Activated CD8-positive, alpha-beta memory T cell treated with anti-CD3 and anti-CD28 coated beads, Interleukin-2, amount 50 U/mL, for 24 hours (primary cell): ENCODE results near the gene RAB3D.
"Not testable (repeated sequence)": the region's sequence is repeated elsewhere in the genome, so short reads cannot be mapped to it uniquely, and the experiment has no call there.

ENCODE experiments used
- DNase-seq: peaks from one replicate; pipeline ENCODE4 v3.0.0-alpha.2; 2020; ENCODE audit errors: extremely low read depth

Gene RAB3D

GRCh38 chr19:11367528-11367927 lies 28.1 kb upstream of the RAB3D start:
- no peak for DNase-seq

GRCh38 chr19:11365557-11366117 lies 26.2 kb upstream of the RAB3D start:
- no peak for DNase-seq

- no peak for DNase-seq
Observed at GRCh38 chr19:11364935-11365334, 25.5 kb upstream of the RAB3D start.

GRCh38 chr19:11364296-11364904 lies 24.9 kb upstream of the RAB3D start:
- no peak for DNase-seq

GRCh38 chr19:11363881-11364280 lies 24.4 kb upstream of the RAB3D start:
- DNase-seq, result no peak

- DNase-seq, result no peak
Observed at GRCh38 chr19:11361771-11362731, 22.6 kb upstream of the RAB3D start.

- no peak for DNase-seq
Observed at GRCh38 chr19:11361037-11361770, 21.7 kb upstream of the RAB3D start.

- no peak for DNase-seq
Observed at GRCh38 chr19:11359421-11359820, 20.0 kb upstream of the RAB3D start.

- DNase-seq, result no peak
Observed at GRCh38 chr19:11356676-11357550, 17.5 kb upstream of the RAB3D start.

GRCh38 chr19:11356074-11356397 lies 16.6 kb upstream of the RAB3D start:
- DNase-seq, result no peak

- peak; percentile 53 for DNase-seq
Observed at GRCh38 chr19:11355160-11356073, 16.0 kb upstream of the RAB3D start, which contains the start of gene PLPPR2. PLPPR2 (plus strand) TSS chr19:11355432; CDS start chr19:11357674, 2,242 bp downstream.

- not testable (repeated sequence) for DNase-seq
Observed at GRCh38 chr19:11354102-11354501, 14.6 kb upstream of the RAB3D start.

GRCh38 chr19:11349171-11349570 lies 9.7 kb upstream of the RAB3D start:
- DNase-seq, result no peak

- no peak for DNase-seq
Observed at GRCh38 chr19:11347546-11348039, 8.1 kb upstream of the RAB3D start.

- DNase-seq, result peak; percentile 97
Observed at GRCh38 chr19:11346104-11346940, 6.9 kb upstream of the RAB3D start, which contains the start of the genes CCDC159 and TMEM205. CCDC159 (plus strand) TSS chr19:11346519; CDS start chr19:11346607, 88 bp downstream. TMEM205 (minus strand) TSS chr19:11346268; CDS start chr19:11345619, 649 bp downstream.

GRCh38 chr19:11345122-11345803 lies 5.8 kb upstream of the RAB3D start:
- no peak for DNase-seq

- no peak for DNase-seq
Observed at GRCh38 chr19:11342429-11342828, 3.0 kb upstream of the RAB3D start.

- DNase-seq, result not testable (repeated sequence)
Observed at GRCh38 chr19:11340099-11340467, 626 bp upstream of the RAB3D start.
